Endothelial cell (in vitro differentiated cells): ENCODE results near the gene TMEM53. TPM values are rescaled to one million over a fixed set of nuclear protein-coding genes. Genes with fewer than 3 reads are reported as not detected.

Experiments used
- DNase-seq: peaks from one replicate; pipeline ENCODE4 v3.0.0; 2021; ENCODE audit warnings: low spot score
- H3K27ac Mint-ChIP-seq: one replicate; pipeline ENCODE4 v1.8.0; 2021; ENCODE audit warnings: mixed read lengths, inconsistent platforms; ENCODE audit not compliant: unreplicated experiment
- H3K27me3 Mint-ChIP-seq: one replicate; pipeline ENCODE4 v1.8.0; 2021; ENCODE audit warnings: mild to moderate bottlenecking, moderate library complexity, mixed read lengths, inconsistent platforms; ENCODE audit not compliant: unreplicated experiment
- H3K36me3 Mint-ChIP-seq: one replicate; pipeline ENCODE4 v1.8.0; 2021; ENCODE audit warnings: mild to moderate bottlenecking, low read depth, mixed read lengths, inconsistent platforms; ENCODE audit not compliant: unreplicated experiment
- H3K4me1 Mint-ChIP-seq: one replicate; pipeline ENCODE4 v1.8.0; 2021; ENCODE audit warnings: mild to moderate bottlenecking, mixed read lengths, inconsistent platforms; ENCODE audit not compliant: unreplicated experiment
- H3K4me3 Mint-ChIP-seq: one replicate; pipeline ENCODE4 v1.8.0; 2021; ENCODE audit warnings: mild to moderate bottlenecking, mixed read lengths, inconsistent platforms; ENCODE audit not compliant: unreplicated experiment
- H3K9me3 Mint-ChIP-seq: one replicate; pipeline ENCODE4 v1.8.0; 2021; ENCODE audit warnings: mixed read lengths, inconsistent platforms; ENCODE audit not compliant: unreplicated experiment
- total RNA-seq: library from RNA; stranded (reverse); fragmentation: NEBNext Ultra II Directional; extraction: Animal tissue kit (Norgen Biotek cat#: 25700); gene quantifications from one replicate; pipeline ENCODE4 v1.2.1, GENCODE V29; 2021; ENCODE audit not compliant: unreplicated experiment
- TF ChIP-seq, protein P1 (sequence below): fragments of 200-600 bp; sonication (generic); IDR thresholded peaks from one replicate; pipeline ENCODE4 v1.5.0; 2021; ENCODE audit warnings: antibody characterized with exemption; ENCODE audit not compliant: unreplicated experiment

TMEM53 gene
- total RNA-seq, 1 donor from 2014 or later: 15.6 TPM

DNA sequence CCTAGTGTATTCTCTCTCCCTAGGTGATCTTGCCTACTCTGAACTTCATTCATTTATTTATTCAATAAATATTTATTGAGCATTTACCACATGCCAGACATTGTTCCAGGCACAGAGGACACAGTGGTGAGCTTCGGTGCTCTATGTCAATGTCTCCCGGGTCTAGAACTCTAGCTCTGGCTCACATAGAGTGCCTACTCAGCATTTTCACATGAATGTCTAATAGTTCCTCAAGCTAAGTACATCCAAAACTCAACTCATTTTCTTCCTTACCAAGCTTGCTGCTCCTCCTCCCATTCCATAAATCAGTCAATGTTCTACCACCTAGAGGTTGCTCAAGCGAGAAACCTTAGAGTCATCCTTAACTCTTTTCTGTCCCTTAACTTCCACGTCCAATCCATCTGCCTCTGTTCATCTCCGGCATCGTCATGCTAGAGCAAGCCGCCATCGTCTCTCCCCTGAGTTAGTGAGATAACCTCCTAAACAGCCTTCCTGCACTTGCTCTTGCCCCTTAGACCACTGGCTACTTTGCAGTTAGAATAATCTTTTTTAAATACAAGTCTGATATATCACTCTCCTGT, 67.5 kb downstream of the TMEM53 start:
- H3K36me3 Mint-ChIP-seq: no peaks in the 10 kb centered on the region
- H3K27me3 Mint-ChIP-seq: peaks cover 3% of the 10 kb centered on the region
- no peak overlapping the region for H3K4me3 Mint-ChIP-seq
- TF ChIP-seq, protein P1, sequence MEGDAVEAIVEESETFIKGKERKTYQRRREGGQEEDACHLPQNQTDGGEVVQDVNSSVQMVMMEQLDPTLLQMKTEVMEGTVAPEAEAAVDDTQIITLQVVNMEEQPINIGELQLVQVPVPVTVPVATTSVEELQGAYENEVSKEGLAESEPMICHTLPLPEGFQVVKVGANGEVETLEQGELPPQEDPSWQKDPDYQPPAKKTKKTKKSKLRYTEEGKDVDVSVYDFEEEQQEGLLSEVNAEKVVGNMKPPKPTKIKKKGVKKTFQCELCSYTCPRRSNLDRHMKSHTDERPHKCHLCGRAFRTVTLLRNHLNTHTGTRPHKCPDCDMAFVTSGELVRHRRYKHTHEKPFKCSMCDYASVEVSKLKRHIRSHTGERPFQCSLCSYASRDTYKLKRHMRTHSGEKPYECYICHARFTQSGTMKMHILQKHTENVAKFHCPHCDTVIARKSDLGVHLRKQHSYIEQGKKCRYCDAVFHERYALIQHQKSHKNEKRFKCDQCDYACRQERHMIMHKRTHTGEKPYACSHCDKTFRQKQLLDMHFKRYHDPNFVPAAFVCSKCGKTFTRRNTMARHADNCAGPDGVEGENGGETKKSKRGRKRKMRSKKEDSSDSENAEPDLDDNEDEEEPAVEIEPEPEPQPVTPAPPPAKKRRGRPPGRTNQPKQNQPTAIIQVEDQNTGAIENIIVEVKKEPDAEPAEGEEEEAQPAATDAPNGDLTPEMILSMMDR: no peak
- H3K27ac Mint-ChIP-seq: no peak overlapping the region
- no peak for DNase-seq
- H3K4me1 Mint-ChIP-seq: no peaks in the 10 kb centered on the region
- no peaks in the 10 kb centered on the region for H3K9me3 Mint-ChIP-seq

DNA sequence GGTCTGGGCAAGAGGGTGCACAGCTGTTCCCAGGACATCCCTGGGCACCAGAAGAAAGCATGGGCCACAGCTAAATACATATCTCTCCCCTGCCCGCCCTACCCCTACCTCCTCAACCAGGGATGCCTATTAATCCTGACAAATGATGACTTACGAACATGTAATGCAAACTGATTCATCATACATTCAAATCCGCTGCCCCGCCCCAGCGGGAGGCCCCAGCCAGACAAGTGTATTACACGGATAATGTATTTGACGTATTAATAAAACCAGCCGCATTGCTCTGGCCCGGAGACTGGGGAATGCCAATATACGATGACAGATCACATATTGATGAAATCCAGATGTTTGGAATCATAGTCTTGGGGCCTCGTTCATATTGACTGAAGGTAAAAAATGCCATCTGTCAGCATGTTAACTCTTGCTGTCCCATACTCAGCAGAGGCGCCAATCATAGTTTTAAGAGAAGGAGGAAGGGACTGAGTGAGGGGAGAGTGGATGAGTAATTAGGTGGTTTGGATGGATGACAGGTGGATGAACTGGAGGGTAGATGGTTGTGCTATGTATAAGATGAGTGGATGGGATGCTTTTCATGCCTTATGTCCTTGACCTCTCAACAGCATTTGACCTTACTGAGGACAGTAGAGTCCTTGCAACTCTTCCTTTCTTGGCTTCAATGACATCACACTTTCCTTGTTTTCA, 68.2 kb downstream of the TMEM53 start:
- no peaks in the 10 kb centered on the region for H3K36me3 Mint-ChIP-seq

DNA sequence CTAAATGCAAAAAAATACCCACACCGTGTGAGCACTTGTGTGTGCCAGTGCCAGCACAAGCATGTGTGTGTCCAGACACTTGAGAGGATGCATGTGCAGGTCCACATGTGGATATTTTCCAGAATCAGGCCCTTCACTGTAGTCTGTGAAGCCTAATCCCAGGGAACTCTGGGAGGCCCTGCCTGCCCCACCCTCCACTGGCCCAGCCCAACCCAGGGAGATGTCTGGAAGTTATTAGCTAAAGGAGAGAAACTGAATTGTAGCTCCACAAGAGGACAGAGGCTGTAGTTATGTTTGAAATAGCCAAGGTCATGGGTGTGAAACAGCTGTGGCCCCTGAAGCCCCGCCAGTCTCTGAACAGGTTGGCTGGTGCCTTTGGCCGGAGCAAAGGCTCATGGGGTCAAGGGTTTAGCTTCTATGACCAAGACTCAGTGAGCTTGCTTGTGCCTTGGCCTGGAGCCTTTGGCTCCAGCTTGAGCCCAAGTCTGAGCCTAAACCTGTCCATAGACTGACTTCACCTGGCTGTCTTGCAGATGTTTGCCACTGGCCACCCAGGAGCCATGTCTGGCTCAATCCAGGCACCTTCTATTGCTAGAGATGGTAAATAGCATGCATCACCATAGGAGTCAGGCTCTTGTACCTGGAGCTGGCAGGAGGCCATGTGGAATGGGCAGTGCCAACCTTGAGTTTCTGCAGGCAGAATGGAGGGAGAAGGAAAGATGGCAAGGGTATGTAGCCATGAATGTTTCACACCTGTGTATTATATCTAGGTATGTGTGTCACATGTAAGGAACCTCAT, 69.9 kb downstream of the TMEM53 start:
- Mint-ChIP-seq H3K27me3 (peaks cover 3% of the 10 kb centered on the region), H3K4me1 (no peaks in the 10 kb centered on the region), H3K36me3 (no peaks in the 10 kb centered on the region), H3K9me3 (no peaks in the 10 kb centered on the region), H3K27ac (no peak overlapping the region), H3K4me3 (no peak overlapping the region)
- DNase-seq: no peak
- TF ChIP-seq, protein P1: no peak

More for the DNA sequence above, 68.2 kb downstream of the TMEM53 start:
- Mint-ChIP-seq H3K4me3 (no peak overlapping the region), H3K27ac (no peak overlapping the region), H3K9me3 (no peaks in the 10 kb centered on the region), H3K4me1 (no peaks in the 10 kb centered on the region), H3K27me3 (peaks cover 3% of the 10 kb centered on the region)
- TF ChIP-seq, protein P1: no peak
- DNase-seq: no peak

DNA sequence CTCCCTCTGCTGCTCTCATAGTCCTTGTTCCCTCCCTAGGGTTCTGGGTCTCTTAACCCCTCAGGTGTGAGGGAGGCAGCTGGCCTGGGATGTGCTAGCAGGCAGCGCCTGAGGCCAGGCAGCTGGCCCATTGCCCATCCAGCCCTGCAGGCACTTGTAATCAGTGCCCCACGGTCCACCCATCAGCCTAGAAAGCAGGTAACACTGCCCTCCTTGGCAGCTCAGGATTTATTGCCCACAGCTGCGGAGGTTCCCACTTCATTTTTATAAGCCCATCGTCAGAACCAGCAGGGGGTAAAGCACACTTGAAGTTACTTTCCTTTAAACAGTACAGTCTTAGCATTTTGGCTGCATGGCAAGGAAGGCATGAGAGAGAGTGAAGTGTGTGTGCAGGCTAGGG, 70.6 kb downstream of the TMEM53 start:
- H3K4me3 Mint-ChIP-seq: no peak overlapping the region
- no peak overlapping the region for H3K27ac Mint-ChIP-seq
- peaks cover 3% of the 10 kb centered on the region for H3K27me3 Mint-ChIP-seq
- no peaks in the 10 kb centered on the region for H3K9me3 Mint-ChIP-seq
- no peak for DNase-seq
- TF ChIP-seq, protein P1: no peak
- H3K36me3 Mint-ChIP-seq: no peaks in the 10 kb centered on the region
- no peaks in the 10 kb centered on the region for H3K4me1 Mint-ChIP-seq

Other genes with a start within 250 kb of the TMEM53 start
- 4.1 TPM for gene ARMH1, start 233 bp upstream of the TMEM53 start, total RNA-seq
- not detected for gene RNU5D-1, start 56.7 kb upstream of the TMEM53 start, total RNA-seq
- 12.9 TPM for gene KIF2C, start 65.4 kb upstream of the TMEM53 start, total RNA-seq
- gene RPS8, start 101.1 kb upstream of the TMEM53 start, total RNA-seq: 1,789 TPM
- 0.18 TPM for gene BEST4, start 113.7 kb upstream of the TMEM53 start, total RNA-seq
- 17.2 TPM for gene PLK3, start 125.9 kb upstream of the TMEM53 start, total RNA-seq
- 1.4 TPM for gene DYNLT4, start 132.9 kb upstream of the TMEM53 start, total RNA-seq
- gene BTBD19, start 134.0 kb upstream of the TMEM53 start, total RNA-seq: 10.4 TPM
- 0.51 TPM for gene PTCH2, start 168.8 kb upstream of the TMEM53 start, total RNA-seq